HG02588 (cell line): Measurements from ENCODE around the gene MTSS2.

Source experiments
- ATAC-seq: cut with Tn5 transposase; IDR thresholded peaks from one replicate; pipeline ENCODE4 v1.9.1; 2021; ENCODE audit warnings: mild to moderate bottlenecking, moderate library complexity; ENCODE audit not compliant: unreplicated experiment

The MTSS2 gene

GRCh38 chr16:70715055-70715858 is 29.4 kb upstream of the MTSS2 start:
- no peak for ATAC-seq

GRCh38 chr16:70714581-70715054 is 28.8 kb upstream of the MTSS2 start:
- no peak for ATAC-seq

DNA sequence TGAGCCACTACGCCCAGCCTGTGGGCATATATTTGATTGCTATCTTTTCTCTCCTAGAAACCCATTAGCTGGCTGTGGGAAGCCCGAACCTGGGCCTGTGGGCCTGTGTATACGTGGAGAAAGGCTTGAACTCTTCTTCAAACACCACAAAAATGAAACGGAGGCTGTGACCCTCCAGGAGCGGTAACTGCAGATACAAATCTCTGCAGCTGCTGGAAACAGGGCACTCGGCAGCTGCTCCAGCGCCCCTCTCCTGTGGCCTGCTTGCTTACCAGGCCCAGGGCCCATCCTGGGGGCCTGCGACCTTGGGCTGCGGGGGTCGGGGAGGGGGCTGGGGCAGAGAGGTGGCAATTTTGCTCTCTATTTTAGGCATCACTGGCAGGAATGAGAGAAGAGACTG is 28.0 kb upstream of the MTSS2 start:
- no peak for ATAC-seq

- ATAC-seq: no peak
Observed at GRCh38 chr16:70713342-70713741, 27.5 kb upstream of the MTSS2 start.

DNA sequence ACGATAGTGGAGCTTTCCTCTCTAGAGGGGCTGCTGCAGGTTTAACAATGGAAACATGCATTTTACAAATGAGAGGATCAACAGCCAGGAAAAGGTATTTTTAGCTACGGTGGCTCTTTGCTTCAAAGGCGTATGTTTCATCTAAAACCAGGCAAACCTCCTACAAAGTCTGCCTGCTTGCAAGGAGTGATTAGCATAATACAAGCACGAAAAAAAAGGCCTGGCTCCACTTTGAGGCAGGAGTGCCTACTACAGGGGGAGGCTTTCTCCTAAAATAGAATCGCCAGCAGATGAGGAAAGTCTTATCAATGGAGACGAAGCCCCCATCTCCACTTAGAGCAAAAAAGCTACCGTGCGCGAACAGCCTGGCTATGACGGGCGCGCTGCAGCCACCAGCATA is 27.1 kb upstream of the MTSS2 start:
- no peak for ATAC-seq

DNA sequence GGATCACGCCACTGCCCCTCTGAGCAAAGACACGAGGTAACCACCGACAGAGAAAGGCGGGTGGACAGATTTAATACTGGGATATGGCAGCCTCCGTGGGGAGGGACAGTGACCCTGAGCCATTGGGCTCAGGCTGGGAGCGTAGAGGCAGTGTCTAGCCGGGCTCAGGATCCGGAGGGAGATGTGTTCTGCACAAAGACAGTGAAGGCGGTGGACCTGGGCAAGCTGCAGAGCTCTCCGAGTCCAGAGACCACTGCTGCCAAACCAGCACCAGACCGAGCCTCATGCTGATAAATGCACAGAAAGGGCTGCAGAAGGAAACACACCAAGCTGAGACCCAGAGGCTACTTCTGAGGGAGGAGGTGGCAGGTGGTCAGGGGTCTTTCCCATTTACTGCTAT is 26.5 kb upstream of the MTSS2 start:
- no peak for ATAC-seq

GRCh38 chr16:70711211-70712031 is 25.6 kb upstream of the MTSS2 start:
- ATAC-seq: no peak

- no peak for ATAC-seq
Observed at GRCh38 chr16:70710422-70711210, 24.8 kb upstream of the MTSS2 start.

DNA sequence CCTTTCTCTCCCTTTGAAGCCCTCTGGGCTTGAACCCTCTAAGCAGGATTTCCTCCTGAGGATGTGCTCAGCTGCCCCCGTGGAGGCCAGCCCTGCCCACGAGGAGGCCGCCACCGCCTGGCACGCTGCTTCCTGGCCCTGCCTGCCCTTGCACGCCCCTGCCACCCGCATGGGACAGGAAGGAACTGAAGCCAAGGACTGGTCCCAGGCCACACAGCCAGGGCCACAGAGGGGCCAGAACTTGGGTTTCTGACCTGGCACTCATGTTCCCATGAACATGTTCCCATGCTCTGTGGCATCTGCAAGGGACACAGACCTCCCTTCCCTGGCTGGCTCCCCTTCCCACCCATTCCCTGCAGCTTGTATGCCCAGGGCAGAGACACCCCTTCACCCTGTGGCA is 24.1 kb upstream of the MTSS2 start:
- no peak for ATAC-seq

DNA sequence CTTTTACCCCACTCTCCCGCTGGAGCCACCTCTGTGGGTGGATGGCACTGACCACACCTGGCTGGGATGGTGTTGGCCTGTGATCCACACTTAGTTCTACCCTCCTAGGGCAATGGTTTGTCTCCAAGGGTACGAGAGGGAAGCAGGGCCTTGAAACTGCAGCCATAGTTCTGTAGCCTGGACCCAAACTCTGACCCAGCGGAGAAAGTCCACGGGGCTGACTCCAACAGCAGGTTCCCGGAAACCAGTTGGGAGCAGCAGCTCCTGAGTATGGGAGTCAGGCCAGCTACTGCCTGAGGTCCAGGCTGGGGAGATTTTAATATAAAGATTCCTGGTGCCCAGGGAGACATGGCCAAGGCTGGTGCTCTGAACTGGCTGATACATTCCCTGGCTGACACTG is 23.6 kb upstream of the MTSS2 start:
- ATAC-seq: no peak

DNA sequence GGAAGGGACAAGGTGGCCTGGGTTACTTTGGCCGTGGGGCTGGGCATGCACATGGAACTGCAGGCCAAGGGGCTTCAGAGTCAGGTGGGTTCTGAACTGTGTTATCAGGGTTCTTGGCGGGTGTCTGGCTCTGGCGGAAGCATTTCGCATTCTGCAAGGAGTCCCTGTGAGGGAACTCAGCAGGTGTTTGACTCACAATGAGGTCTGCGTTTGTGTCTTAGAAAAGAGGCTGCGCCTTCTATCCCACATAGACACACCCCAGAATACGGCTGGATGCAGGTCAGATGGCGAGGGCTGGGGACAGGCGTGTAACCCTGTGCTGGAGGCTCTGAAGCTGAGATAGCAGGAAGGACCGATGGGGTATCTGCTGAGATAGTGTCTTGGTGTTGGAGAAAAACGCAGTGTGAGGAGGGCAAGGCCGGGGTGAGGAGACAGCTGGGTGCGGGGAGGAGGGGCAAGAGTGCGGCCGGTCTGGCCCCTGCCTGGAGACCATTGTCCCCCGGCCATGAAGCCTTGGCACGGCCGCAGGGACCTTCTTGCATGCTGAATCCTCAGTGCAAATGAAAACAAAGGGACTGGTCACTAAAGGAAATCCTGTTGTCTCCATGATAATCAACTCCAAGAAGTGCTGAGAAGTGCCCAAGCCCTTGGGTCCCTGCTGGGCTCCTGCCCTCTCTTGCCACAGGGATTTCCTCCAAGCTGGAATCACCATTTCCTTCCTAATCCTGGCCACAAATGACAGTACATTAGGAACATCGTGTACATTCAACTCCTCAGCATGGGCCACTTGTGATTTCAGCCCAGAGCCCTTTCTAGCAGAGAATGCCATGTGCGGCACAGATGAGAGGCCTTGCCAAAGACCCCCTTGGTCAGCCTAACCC is 22.8 kb upstream of the MTSS2 start:
- ATAC-seq: no peak

GRCh38 chr16:70706948-70707465 is 21.2 kb upstream of the MTSS2 start:
- ATAC-seq: no peak

DNA sequence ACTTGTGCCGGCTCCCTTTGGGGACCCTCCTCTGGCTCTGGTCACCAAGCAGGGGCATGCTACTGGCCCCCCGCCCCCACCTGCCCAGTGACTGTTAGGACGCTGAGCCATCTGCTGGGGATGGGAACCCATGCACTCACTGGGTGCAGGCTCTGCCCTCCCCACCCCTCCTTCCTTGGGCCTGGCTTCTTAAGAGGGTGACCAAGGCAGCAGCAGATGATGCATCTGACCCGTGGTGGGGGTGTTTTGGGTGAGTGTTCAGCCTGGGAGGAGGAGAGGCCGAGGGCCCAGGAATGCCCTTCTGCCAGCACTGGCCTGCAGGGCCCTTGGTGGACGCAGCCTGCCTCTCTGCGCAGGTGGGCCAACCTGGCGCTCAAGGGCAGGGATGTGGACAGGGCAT is 19.2 kb upstream of the MTSS2 start:
- no peak for ATAC-seq

- no peak for ATAC-seq
Observed at GRCh38 chr16:70704586-70704985, 18.7 kb upstream of the MTSS2 start.

DNA sequence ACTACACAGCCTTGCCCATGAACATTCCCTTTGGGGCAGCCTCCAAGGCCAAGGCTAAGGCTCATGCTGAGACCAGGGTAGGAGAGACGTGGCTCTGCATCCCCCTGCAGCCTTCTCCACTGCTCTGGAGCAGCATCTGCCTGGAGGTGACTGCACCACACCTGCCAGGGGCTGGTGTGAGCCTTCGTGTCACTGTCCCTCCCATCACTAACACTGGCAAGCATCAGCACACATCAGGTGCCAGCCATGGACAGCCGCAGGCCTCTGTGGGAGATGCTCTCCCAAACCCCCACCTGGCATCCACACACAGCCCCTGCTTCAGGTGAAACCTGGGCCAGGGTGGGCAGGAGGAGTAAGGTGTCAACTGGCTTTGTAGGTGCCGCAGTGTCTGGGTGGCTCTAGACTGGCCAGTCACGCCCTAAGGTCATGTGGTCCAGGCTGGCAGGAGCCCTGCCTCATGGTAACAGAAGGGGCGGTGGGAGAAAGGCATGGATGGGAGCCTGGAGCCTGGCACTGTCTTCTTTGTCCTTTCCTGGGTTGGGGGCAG is 18.1 kb upstream of the MTSS2 start:
- ATAC-seq: no peak

DNA sequence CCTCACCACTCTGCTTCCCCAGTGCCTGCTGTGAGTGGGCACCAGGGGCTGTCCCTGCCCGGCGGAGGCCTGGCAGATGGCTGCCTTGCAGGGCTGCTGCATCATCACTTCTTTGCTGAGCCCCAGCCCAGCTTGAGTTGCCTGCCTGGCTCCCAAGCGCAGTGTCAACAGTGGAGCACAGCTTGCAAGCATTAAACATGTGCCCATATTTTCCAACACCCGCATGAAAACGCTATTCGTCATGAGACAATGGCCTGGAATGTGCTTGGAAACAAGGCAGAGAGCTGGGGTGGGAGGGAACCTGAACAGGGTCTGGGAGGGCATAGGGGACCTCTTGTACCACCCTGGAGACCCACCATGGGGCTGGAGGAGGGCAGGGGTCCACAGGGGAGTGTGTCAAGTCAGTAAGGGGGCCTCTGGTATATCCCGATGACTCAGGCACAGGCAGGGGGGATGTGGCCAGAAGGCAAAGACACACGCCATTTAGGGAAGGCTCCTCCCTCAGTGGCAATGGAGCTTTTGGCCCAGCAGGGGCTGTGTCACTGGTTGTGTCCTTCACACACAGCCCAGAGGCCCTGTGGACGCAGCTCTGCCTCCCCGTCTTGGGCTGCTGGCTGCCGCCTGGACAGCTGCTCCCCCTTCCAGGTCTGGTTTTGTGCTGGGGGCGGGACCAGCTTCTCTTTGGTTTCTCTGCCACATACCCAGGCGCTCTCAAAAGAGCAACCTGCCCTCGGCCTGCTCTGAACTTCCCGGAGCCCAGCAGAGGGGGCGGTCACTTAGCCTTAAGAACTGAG is 17.4 kb upstream of the MTSS2 start:
- ATAC-seq: no peak

DNA sequence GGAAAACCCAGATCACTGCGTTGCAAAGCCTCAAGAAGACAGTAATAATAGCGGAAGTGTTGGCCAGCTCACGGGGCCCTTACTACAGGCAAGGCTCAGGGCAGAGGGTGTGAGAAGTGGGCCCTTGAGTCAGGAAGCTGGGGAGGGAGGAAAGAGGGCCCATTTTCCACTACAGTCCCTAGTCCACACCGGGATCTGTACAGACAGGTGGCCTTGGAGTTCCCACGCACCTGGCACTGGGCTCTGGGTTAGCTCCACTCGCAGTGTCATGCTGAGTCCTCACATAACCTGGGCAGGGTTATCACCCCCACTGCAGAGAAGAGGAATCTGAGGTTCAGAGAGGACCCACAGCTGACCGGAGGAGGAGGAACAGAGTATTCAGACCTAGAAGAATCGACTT is 16.8 kb upstream of the MTSS2 start:
- no peak for ATAC-seq

- no peak for ATAC-seq
Observed at GRCh38 chr16:70701998-70702397, 16.1 kb upstream of the MTSS2 start.

DNA sequence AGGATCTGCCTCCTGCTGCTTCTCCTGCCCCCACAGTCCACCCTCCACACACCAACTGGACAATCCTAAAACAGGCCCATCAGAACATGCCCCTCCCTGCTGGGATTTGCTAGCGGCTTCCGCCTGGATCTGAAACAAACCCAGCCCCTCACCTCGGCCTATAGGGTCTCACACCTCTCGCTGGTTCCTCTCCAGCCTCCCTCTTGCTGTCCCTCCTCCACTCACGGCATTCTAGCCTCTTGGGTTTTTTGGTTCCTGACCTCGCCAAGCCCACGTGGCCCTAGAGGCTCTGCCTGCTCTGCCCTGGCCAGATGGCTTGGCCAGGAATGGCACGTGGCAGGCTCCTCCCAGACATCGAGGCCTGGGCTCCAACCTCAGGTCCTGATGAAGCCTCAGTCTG is 15.7 kb upstream of the MTSS2 start:
- ATAC-seq: no peak
